Osteoblast (primary cell): ENCODE measurements around the gene MAPK11. TPM values are rescaled to one million over a fixed set of nuclear protein-coding genes. Genes with fewer than 3 reads are reported as not detected.

Experiments
- DNase-seq: peaks from one replicate; pipeline ENCODE4 v3.0.0; 2011; ENCODE audit warnings: low spot score, mixed read lengths; ENCODE audit not compliant: insufficient read length; ENCODE audit errors: missing footprints
- H2AFZ ChIP-seq: 2 replicates; pipeline ENCODE4 v1.6.0; 2011; ENCODE audit warnings: mild to moderate bottlenecking, low read length
- H3K27ac ChIP-seq: 2 replicates; pipeline ENCODE4 v1.5.1; 2011; ENCODE audit warnings: mild to moderate bottlenecking, low read depth, low read length, moderate library complexity
- H3K27me3 ChIP-seq: 2 replicates; pipeline ENCODE4 v1.6.0; 2012; ENCODE audit warnings: mild to moderate bottlenecking, control low read depth, inconsistent platforms, low read length, moderate library complexity; ENCODE audit not compliant: insufficient read depth
- H3K36me3 ChIP-seq: 2 replicates; pipeline ENCODE4 v1.5.1; 2011; ENCODE audit warnings: mild to moderate bottlenecking, low read length, control low read depth, moderate library complexity; ENCODE audit not compliant: insufficient read depth
- H3K4me1 ChIP-seq: 2 replicates; pipeline ENCODE4 v1.5.1; 2011; ENCODE audit warnings: mild to moderate bottlenecking, low read length, control low read depth, moderate library complexity; ENCODE audit not compliant: insufficient read depth
- H3K4me2 ChIP-seq: 2 replicates; pipeline ENCODE4 v1.6.0; 2011; ENCODE audit warnings: mild to moderate bottlenecking, low read length; ENCODE audit not compliant: insufficient read depth
- H3K4me3 ChIP-seq: fragments of 200-600 bp; sonication (generic); 3 replicates; pipeline ENCODE4 v1.5.1; 2012; ENCODE audit warnings: mild to moderate bottlenecking, low read length, inconsistent platforms; ENCODE audit not compliant: insufficient read depth
- H3K79me2 ChIP-seq: 2 replicates; pipeline ENCODE4 v1.6.0; 2012; ENCODE audit warnings: mild to moderate bottlenecking, low read length, control low read depth, inconsistent platforms; ENCODE audit not compliant: insufficient read depth
- H3K9me3 ChIP-seq: 2 replicates; pipeline ENCODE4 v1.5.1; 2011; ENCODE audit warnings: low read depth, low read length, control low read depth
- H4K20me1 ChIP-seq: 2 replicates; pipeline ENCODE4 v1.6.0; 2012; ENCODE audit warnings: mild to moderate bottlenecking, low read length, control low read depth; ENCODE audit not compliant: insufficient read depth
- CTCF ChIP-seq: IDR thresholded peaks from 2 replicates; pipeline ENCODE4 v1.5.1; 2011; ENCODE audit warnings: mild to moderate bottlenecking, low read depth, low read length, moderate library complexity; ENCODE audit errors: extremely low read depth
- total RNA-seq: library from RNA; depleted of rRNA; stranded (reverse); fragments of >200 nt; gene quantifications from 2 replicates; pipeline ENCODE4 v1.2.3, GENCODE V29; 2012

MAPK11 gene
- total RNA-seq, 1 donor: 6.2 TPM

- Histone ChIP-seq H3K36me3 (no peaks in the 10 kb centered on the region), H3K4me2 (no peak overlapping the region), H3K79me2 (no peaks in the 10 kb centered on the region), H4K20me1 (no peaks in the 10 kb centered on the region), H3K4me1 (no peaks in the 10 kb centered on the region), H2AFZ (no peak overlapping the region), H3K4me3 (no peak overlapping the region), H3K27ac (no peak overlapping the region), H3K27me3 (no peaks in the 10 kb centered on the region), H3K9me3 (no peaks in the 10 kb centered on the region)
- TF ChIP-seq CTCF: no peak
- peak; percentile 72 for DNase-seq
Observed at GRCh38 chr22:50317674-50318073, 47.5 kb upstream of the MAPK11 start.

- no peak overlapping the region for H3K27ac ChIP-seq
- no peak for TF ChIP-seq CTCF
- DNase-seq: peak; percentile 72
- H4K20me1 ChIP-seq: no peaks in the 10 kb centered on the region
- H3K4me1 ChIP-seq: no peaks in the 10 kb centered on the region
- H3K4me2 ChIP-seq: no peak overlapping the region
- no peaks in the 10 kb centered on the region for H3K9me3 ChIP-seq
- no peaks in the 10 kb centered on the region for H3K36me3 ChIP-seq
- H3K4me3 ChIP-seq: no peak overlapping the region
- no peak overlapping the region for H2AFZ ChIP-seq
- H3K27me3 ChIP-seq: no peaks in the 10 kb centered on the region
- no peaks in the 10 kb centered on the region for H3K79me2 ChIP-seq
Observed at GRCh38 chr22:50317178-50317577, 47.0 kb upstream of the MAPK11 start.

- no peaks in the 10 kb centered on the region for H3K79me2 ChIP-seq
- TF ChIP-seq CTCF: no peak
- no peak overlapping the region for H3K4me3 ChIP-seq
- no peak overlapping the region for H3K4me2 ChIP-seq
- no peak overlapping the region for H2AFZ ChIP-seq
- DNase-seq: peak; percentile 65
- H3K27ac ChIP-seq: no peak overlapping the region
- H3K27me3 ChIP-seq: no peaks in the 10 kb centered on the region
- no peaks in the 10 kb centered on the region for H3K36me3 ChIP-seq
- no peaks in the 10 kb centered on the region for H3K4me1 ChIP-seq
- no peaks in the 10 kb centered on the region for H4K20me1 ChIP-seq
- no peaks in the 10 kb centered on the region for H3K9me3 ChIP-seq
Observed at GRCh38 chr22:50316114-50317065, 46.2 kb upstream of the MAPK11 start.

GRCh38 chr22:50315289-50316113 is 45.3 kb upstream of the MAPK11 start:
- peak; percentile 71 for DNase-seq
- H3K4me1 ChIP-seq: no peaks in the 10 kb centered on the region

More at GRCh38 chr22:50315289-50316113, 45.3 kb upstream of the MAPK11 start:
- Histone ChIP-seq H3K36me3 (no peaks in the 10 kb centered on the region), H4K20me1 (no peaks in the 10 kb centered on the region), H3K4me2 (no peak overlapping the region), H3K4me3 (no peak overlapping the region), H3K9me3 (no peaks in the 10 kb centered on the region), H2AFZ (no peak overlapping the region), H3K27ac (no peak overlapping the region), H3K79me2 (no peaks in the 10 kb centered on the region), H3K27me3 (no peaks in the 10 kb centered on the region)
- TF ChIP-seq CTCF: no peak
